ENCODE results near the gene HEBP2. TPM values are rescaled to one million over a fixed set of nuclear protein-coding genes. Genes with fewer than 3 reads are reported as not detected.

The HEBP2 gene
- polyA plus RNA-seq, 1 experiment = 14.5 TPM

DNA sequence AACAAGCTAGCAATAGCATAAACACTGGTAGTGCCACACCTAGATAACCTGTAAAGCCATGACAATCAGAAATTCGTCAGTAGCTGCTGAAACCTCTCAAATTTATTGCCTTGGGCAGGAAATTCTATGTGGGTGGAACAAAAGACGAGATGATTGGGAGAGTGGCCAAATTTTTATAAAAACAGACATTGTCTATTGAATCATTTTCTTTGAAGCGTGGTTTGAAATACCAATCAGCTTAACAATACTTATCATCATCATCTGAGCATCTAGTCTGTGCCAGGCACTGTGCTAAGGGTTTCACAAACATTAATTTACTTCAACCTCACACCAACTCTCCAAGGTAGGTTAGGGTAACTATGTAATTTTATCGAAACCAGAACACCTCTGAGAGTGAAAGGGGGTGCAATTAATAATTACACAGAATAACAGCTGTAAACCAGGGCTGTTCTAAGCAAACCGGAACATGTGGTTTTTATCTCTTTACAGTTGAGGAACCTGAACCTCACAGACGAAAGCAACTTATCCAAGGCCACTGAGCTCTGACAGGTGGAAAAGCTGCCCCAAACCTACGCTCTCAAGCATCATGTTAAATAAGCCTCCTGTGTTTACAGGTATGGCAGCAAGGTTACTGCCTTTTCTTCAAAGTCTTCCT lies 51.9 kb downstream of the HEBP2 start:
- no peak for DNase-seq (ENCODE audit: low read depth)
- Histone ChIP-seq H3K4me3 (ENCODE audit: low read depth, low read length) (no peak overlapping the region), H3K36me3 (ENCODE audit: control insufficient read depth, insufficient read depth, low read length) (no peaks in the 10 kb centered on the region), H3K27me3 (ENCODE audit: control insufficient read depth, insufficient read depth, low read length) (no peaks in the 10 kb centered on the region)
- TF ChIP-seq, protein P1, sequence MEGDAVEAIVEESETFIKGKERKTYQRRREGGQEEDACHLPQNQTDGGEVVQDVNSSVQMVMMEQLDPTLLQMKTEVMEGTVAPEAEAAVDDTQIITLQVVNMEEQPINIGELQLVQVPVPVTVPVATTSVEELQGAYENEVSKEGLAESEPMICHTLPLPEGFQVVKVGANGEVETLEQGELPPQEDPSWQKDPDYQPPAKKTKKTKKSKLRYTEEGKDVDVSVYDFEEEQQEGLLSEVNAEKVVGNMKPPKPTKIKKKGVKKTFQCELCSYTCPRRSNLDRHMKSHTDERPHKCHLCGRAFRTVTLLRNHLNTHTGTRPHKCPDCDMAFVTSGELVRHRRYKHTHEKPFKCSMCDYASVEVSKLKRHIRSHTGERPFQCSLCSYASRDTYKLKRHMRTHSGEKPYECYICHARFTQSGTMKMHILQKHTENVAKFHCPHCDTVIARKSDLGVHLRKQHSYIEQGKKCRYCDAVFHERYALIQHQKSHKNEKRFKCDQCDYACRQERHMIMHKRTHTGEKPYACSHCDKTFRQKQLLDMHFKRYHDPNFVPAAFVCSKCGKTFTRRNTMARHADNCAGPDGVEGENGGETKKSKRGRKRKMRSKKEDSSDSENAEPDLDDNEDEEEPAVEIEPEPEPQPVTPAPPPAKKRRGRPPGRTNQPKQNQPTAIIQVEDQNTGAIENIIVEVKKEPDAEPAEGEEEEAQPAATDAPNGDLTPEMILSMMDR (IDR thresholded peaks at IDR 0.05; ENCODE audit: insufficient read depth, low read depth, low read length) = no peak
- CTCF ChIA-PET = interaction anchor here (0.9 to 1.7 kb wide), 3 partner anchors 19 to 29 kb away, joined by 3 to 6 read pairs (median 5); no protein-coding TSS in a partner anchor
- POLR2A ChIA-PET = no interaction called here

DNA sequence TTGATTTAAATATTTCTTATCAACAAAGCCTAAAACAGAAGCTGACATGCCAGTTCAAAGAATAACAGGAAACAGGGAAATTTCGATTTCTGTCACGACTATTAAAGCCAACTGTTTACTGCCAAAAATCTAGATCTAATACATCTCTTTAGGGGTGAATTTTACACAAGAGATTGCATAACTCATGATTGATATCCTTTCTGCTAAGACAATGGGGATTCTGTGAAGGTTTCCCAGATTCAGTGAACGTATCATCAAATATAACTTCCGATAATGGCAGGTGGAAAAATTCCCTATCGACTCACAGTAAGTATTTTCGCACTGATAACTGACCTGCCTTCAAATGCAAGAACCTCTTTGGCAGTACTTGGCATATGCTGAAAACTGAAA lies 52.4 kb downstream of the HEBP2 start:
- DNase-seq (ENCODE audit: low read depth) = no peak
- no peak overlapping the region for H3K4me3 ChIP-seq (ENCODE audit: low read depth, low read length)
- H3K36me3 ChIP-seq (ENCODE audit: control insufficient read depth, insufficient read depth, low read length) = no peaks in the 10 kb centered on the region
- CTCF ChIA-PET = interaction anchor here (1.4 to 1.7 kb wide), 2 partner anchors 20 to 26 kb away, joined by 5 to 6 read pairs; no protein-coding TSS in a partner anchor
- TF ChIP-seq, protein P1 (IDR thresholded peaks at IDR 0.05; ENCODE audit: insufficient read depth, low read depth, low read length) = no peak
- no peaks in the 10 kb centered on the region for H3K27me3 ChIP-seq (ENCODE audit: control insufficient read depth, insufficient read depth, low read length)
- POLR2A ChIA-PET = no interaction called here

DNA sequence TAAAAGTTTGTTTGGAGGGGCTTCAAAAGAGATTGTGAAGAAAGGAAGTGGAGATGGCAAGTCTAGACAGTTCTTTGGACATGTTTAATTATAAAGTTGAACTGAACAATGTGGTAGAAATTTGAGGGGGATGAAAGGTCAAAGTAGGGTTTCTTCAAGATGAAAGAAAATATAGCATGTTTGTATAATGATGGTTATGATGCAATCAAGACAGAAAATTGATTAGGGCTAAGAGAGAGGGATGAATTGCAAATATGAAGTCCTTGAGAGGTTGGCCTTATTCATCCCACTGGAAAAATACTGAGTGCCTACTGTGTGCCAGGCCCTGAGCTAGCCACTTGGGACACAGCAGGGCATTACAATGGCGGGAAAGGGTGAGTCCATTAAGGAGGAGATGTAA lies 57.6 kb downstream of the HEBP2 start:
- no peak for DNase-seq (ENCODE audit: low read depth)
- Histone ChIP-seq H3K27me3 (ENCODE audit: control insufficient read depth, insufficient read depth, low read length) (no peaks in the 10 kb centered on the region), H3K36me3 (ENCODE audit: control insufficient read depth, insufficient read depth, low read length) (no peaks in the 10 kb centered on the region), H3K4me3 (ENCODE audit: low read depth, low read length) (no peak overlapping the region)
- TF ChIP-seq, protein P1 (IDR thresholded peaks at IDR 0.05; ENCODE audit: insufficient read depth, low read depth, low read length) = no peak
- POLR2A ChIA-PET = no interaction called here
- CTCF ChIA-PET = no interaction called here

DNA sequence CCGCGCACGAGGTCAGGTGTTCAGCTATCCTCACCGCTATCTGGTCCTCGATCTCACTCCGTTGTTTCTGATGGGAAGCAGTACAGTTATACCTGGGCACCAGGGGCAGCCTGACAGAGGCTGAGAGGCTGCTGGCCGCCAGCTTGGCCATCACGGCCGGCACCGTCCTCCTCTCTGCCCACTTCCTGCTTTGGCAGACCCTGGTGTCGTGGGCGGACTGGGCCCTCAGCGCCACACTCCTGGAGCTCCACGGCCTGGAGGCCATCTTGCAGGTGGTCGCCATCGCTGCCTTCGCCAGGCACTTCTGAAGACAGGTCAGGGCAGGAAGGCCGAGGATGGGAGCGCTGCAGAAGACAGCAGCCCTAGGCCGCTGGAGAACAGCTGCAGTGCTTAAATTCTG lies 60.1 kb downstream of the HEBP2 start:
- H3K36me3 ChIP-seq (ENCODE audit: control insufficient read depth, insufficient read depth, low read length) = no peaks in the 10 kb centered on the region
- TF ChIP-seq, protein P1 (IDR thresholded peaks at IDR 0.05; ENCODE audit: insufficient read depth, low read depth, low read length) = no peak
- H3K4me3 ChIP-seq (ENCODE audit: low read depth, low read length) = no peak overlapping the region
- H3K27me3 ChIP-seq (ENCODE audit: control insufficient read depth, insufficient read depth, low read length) = no peaks in the 10 kb centered on the region
- ChIA-PET CTCF (no interaction called here), POLR2A (no interaction called here)
- no peak for DNase-seq (ENCODE audit: low read depth)

DNA sequence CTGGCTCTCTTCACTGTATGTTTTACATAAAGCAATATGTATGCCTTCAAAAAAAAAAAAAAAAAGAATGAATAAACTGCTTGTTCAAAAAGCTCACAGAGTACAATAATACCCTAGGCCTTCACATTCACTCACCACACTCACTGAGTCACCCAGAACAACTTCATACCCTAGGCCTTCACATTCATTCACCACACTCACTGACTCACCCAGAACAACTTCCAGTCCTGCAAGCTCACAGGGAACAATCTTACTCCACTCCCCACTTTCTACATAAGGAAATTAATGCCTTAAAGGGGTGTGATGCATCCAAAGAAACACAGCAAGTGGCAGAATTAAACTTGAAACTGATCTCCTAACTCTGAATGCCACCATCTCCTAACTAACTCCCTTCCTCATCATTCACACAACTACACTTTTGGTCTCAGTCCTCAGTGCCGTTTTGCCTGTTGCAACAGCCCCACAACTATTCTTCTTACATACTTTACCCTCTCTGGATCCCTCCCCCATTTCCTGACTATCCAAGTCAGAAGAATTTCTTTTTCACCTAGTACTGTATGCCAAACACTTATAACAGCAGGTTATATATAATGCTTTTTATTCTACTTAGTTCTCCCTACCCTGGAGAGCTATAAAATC lies 61.1 kb downstream of the HEBP2 start:
- Histone ChIP-seq H3K36me3 (ENCODE audit: control insufficient read depth, insufficient read depth, low read length) (no peaks in the 10 kb centered on the region), H3K4me3 (ENCODE audit: low read depth, low read length) (no peak overlapping the region), H3K27me3 (ENCODE audit: control insufficient read depth, insufficient read depth, low read length) (no peaks in the 10 kb centered on the region)
- ChIA-PET CTCF (interaction anchor here (1.0 to 1.1 kb wide), 2 partner anchors 10 to 27 kb away, joined by 3 read pairs; no protein-coding TSS in a partner anchor), POLR2A (interaction anchor here (0.6 kb wide), 2 partner anchors 10 to 14 kb away, joined by 4 to 6 read pairs; no protein-coding TSS in a partner anchor)
- TF ChIP-seq, protein P1 (IDR thresholded peaks at IDR 0.05; ENCODE audit: insufficient read depth, low read depth, low read length) = no peak
- peak; percentile 80 for DNase-seq (ENCODE audit: low read depth)

Measured in BJ (cell line).